ENCODE measurements around the gene ATF6B.
"Not testable (repeated sequence)": the region's sequence is repeated elsewhere in the genome, so short reads cannot be mapped to it uniquely, and the experiment has no call there.

ATF6B gene

DNA sequence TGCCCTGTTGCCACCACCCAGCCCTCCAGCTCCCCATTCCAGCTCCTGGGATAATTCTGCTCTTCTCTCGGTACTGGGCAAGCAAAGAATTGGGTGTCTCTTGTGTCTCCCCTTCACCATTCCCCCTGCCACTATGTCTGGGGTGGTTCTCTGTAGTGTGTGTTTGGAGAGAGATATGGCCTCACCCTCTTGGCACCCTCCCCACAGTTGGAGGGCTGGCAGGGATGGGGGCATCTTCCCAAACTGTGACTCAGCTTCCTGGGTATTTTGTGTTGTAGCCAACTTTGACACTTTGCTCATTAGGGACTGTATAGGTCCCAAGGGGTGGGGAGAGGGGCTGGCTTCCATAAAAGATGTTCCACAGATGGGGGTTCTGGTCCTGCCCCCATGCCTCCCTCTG is 20.6 kb downstream of the ATF6B start:
- no peak for DNase-seq (ENCODE audit: low read depth)

DNA sequence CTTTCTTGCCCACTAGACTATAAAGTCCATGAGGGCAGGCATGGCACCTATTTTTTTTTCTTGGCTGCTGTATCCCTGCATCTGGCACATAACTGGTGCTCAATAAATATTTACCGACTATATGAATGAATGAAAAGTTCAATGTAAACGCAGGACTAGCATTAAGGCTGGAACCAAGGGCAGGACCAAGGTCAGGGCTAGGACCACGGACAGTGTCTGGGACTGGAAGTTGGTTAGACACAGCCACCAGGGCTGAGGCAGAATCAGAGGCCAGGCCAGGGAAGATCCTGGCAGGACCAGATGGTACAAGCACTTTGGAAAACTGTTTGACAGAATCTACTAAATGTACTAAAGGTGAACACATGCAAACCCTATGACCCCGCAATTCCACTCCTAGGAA is 22.6 kb downstream of the ATF6B start:
- DNase-seq (ENCODE audit: low read depth): no peak

DNA sequence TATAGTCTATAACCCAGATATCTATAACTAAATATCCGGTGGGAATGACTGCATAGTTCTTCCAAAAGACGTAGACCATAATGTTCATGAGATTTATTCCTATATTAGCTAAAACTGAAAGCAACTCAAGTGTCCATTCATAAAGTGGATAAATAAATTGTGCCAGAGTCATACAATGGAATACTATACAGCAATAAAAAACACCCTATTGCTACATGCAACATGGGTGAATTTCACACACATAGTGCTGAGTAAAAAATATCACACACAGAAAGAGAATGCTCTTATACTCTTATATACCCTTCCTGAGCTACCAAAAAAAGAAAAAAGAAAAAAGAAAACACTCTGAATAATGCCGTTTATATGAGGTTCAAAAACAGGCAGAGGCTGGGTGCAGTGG is 25.8 kb downstream of the ATF6B start:
- no peak for DNase-seq (ENCODE audit: low read depth)

DNA sequence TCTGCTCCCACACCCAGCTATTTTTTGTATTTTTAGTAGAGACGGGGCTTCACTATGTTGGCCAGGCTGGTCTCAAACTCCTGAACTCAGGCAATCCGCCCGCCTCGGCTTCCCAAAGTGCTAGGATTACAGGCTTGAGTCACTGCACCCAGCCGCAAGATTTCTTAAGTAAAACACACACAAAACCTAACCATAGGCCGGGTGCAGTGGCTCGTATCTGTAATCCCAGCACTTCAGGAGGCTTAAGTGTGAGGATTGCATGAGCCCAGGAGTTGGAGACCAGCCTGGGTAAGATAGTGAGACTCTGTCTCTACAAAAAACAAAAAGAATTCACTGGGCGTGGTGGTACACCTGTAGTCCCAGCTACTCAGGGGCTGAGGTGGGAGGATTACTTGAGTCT is 27.8 kb downstream of the ATF6B start:
- DNase-seq (ENCODE audit: low read depth): not testable (repeated sequence)

DNA sequence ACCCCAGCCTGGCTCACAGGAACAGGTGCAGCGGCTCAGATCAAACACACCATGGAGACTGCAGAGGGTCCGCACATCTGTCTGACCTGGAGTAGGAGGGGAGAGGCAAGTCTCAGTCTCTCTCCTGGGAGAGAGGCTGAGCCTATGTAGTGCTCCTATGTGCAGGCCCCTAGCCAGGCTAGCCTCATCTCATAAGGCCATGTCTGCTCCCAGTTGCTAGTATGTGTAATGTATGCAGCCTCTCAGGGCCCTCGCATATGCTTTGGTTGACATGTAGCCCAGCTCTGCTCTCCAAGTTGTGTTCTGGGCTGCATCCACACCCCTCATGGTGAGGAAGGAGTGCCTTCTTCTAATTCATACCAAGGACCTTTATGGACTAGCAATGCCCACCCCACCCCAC is 30.7 kb downstream of the ATF6B start:
- no peak for DNase-seq (ENCODE audit: low read depth)

DNA sequence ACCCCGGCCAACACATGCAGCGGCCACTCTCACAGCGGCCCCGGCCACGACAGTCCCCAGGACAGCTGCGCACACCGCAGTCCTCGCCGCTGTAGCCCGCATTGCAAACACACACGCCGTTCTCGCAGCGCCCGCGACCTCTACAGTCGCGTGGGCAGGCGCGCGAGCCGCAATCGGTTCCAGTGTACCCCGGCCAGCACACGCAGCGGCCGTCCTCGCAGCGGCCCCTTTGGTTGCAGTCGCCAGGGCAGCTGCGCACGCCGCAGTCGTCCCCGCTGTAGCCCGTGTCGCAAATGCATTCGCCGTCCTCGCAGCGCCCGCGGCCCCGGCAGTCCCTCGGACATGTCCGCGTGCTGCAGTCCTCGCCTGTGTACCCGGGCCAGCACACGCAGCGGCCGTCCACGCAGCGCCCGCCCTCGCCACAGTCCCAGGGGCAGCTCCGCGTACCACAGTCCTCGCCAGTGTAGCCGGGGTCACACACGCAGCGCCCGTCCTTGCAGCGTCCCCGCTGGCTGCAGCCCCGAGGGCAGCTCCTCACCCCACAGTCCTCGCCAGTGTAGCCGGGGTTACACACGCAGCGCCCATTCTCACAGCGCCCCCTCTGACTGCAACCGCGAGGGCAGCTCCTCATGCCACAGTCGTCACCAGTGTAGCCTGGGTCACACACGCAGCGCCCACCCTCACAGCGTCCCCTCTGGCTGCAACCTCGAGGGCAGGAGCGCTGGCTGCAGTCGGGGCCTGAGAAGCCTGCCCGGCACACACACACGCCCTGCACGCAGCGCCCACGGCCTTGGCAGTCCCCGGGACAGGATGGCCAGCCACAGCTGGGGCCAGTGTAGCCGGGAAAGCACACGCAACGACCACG is 31.4 kb downstream of the ATF6B start:
- DNase-seq (ENCODE audit: low read depth): no peak

DNA sequence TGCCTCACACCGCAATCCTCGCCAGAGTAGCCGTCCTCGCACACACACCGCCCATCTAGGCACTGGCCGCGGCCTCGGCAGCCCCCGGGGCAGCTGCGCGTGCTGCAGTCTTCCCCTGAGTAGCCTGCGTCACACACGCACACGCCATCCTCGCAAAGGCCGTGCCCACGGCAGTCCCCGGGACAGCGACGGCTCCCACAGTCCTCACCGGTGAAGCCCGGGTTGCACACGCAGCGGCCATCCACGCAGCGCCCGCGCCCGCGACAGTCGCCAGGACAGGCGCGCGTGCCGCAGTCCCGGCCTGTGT is 32.0 kb downstream of the ATF6B start:
- no peak for DNase-seq (ENCODE audit: low read depth)

DNA sequence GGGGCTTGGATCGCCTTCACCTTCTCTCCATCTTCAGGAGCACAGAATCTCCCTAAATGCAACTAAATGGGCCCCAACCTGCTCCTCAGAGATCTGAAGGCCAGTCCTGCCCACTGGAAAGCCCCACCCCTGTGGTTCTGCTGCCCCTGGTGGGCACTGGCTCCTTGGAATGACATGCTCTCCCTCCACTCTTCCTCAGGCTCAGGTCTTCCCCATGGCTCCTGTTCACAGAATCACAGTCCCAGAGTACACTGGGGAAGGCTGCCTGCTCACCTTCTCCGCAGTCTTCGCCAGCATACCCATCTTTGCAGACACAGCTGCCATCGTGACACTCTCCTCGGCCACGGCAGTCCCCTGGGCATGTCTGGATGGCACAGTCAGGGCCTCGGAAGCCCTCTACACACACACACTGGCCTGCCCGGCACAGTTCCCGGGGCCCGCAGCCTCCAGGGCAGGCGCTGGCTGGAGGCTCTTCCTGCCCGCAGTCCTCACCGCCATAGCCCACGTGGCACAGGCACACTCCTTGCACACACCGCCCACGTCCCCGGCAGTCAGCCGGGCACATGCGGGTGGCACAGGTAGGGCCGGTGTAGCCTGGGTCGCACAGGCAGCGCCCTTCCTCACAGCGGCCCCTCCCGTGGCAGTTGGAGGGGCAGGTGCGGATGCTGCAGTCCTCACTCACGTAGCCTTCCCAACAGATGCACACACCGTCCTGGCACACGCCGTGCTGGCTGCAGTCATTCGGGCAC is 32.5 kb downstream of the ATF6B start:
- no peak for DNase-seq (ENCODE audit: low read depth)

DNA sequence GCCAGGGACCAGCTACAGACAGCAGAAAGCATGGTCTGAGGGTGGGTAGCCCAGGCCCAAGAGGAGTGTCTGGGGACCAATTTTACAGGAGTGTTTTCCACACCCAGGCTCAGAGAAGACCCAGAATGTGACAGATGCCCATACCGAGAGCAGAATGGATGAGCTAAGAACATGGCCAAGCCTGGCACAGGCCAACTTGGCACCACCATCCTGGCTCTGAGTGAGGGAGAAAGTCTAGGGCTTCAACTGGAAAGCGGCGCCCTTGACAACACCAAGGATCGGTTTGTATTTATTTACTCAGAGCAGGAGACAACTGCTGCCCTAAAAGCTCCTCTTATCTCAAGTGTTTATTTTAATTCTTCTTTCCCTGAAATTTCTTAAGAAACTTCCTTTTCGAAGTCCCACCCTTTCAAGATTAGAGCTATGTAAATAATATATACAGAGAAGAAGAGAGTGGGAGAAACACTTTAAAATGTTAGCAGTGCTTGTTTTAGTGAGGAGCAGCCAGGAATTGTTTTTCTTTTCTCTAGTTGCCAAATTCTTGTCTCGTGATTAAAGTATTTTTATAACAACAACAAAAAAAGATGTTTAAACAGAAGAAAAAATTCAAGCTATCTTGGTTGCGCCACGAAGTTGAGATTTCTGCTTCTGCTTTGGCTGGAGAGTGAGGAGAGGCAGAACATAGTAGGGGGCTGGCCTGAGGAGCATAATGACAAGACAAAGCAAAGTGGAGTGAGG is 35.1 kb downstream of the ATF6B start:
- no peak for DNase-seq (ENCODE audit: low read depth)

DNA sequence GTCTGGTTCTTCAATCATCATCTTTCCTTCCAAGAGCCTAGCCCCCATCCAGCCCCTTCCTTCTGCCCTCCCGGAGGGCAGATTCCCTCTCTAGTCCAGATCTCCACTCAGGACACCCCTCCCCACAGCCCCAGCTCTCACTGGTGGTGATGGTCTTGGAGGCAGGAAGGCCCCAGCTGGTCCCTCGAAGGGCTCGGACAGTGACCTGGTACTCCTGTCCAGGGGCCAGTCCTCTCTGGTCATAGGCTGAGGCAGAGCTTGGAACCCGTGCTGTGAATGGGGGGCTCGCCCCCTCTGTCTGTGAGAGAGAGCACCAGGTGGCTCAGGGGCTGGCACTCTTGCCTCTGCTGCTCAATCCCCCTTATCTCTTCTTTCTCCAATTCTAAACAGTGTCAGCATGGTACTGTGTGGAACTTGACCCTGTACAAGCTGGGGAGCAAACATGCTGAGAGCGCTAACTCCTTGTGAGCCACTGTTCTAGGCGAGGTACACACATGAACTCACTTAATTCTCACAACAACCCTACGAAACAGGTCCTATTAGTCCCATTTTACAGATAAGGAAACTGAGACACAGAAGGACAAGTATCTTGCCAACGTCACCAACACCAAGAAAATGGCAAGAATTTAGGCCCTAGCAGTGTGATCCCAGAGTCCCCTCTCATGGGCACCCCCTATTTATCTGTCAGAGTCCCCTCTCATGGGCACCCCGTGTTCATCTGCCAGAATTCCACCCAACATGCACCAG is 38.8 kb downstream of the ATF6B start:
- DNase-seq (ENCODE audit: low read depth): no peak

DNA sequence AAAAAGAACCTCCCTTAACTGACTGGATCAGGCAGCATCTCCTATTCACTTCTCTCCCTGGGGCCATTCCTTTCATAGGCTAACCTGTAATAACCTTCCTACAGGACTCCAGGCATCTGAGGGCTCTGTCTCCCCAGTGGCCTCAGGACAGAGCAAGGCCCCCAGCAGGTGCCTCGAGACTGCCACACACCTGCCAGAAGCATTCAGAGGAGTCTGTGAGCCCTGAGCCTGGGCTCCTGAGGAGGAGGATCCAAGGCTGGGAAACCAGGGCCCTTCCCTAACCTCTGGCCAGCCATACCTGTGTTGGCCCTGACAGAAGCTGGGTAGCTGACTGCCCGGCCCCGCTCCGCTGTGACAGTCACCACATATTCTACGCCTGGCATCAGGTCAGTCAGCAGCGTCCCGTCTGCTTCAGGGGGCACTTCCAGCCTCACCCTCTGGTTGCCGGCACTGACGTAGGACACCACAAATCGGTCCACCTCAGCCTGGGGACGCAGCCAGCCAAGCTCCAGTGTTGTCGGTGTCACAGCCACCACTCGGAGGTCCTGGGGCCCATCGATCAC is 39.5 kb downstream of the ATF6B start:
- no peak for DNase-seq (ENCODE audit: low read depth)

DNA sequence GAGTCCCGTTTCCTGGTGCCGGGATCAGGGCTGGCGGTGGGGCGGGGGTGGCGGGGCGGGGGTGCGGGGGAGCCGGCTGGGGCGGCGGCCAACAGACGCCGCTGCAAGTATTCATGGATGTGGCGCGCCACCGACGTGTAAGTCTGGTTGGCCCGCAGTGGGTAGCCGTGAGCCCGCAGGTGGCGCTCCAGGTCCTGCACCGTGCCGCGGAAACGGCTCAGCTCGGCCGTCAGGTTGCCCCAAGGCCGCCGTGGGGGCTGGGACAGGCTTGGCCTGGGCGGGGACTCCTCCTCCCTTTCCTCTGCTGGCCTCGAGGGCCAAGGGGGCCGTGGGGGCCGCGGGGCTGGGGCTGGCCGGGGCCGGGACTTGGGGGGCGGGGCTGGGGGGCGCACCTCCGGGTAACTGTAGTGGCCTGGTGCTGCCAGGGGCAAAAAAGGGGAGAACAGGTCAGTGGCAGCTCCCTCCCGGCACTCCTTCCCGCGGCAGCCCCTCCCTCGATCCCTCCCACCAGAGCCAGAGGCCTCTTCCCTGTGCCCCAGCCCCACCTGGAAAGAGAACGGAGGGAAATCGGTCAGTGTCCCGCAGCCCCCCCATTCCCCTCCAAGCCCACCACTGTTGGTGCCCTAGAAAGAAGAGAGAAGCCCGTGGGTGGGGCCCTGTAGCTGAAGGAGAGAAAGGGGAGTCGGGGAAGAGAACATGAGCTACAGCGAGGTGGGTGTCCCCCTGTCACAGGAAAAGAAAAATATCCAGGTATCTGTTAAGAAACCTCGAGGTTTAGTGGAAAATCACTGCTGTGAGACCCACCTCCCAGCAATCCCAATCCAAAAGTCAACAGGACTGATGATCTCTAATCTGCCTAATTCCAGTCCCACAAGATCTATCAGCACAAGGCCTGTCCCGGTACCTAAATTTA is 40.2 kb downstream of the ATF6B start:
- DNase-seq (ENCODE audit: low read depth): peak; percentile 23

DNA sequence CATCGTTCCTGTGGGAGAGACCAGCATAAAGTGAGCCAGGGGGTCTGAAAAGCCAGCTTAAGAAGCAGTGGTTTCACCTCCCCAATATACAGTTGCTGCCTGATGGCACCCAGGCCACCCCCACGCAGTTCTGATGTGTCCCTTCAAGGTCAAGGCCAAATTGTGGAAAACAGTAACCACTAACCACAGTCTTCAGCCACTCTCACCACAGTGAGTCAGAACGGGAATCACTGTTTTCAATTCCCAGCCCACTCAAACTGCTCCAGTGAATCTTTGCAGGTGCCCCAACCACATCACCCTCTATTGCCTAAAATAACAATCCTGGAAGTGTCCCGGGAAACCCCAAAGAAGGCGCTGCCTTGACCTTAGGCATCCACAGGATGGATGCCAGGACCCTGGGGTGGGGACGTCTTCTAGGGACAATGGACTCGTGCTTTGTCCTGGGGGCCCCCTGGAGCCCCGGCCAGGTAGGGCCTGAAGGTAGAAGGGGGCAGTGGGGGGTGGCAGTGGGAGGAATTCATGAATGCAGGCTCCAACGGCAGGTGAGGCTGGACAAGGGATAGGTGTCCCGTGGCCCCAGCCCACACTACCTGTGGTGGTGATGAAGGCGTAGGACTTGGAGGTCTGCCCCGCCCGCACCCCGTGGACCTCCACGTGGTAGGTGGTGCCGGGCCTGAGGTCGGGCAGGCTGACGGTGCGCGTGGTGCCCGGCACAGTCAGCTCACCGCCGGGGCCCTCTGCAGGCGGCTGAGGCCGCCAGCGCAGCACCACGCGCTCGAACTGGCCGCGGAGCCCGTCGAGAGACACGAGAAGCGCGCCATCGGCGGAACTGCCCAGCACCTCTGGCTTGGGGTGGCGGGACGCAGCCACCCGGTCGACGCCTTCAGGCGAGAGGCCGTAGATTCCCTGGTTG is 41.1 kb downstream of the ATF6B start:
- no peak for DNase-seq (ENCODE audit: low read depth)

DNA sequence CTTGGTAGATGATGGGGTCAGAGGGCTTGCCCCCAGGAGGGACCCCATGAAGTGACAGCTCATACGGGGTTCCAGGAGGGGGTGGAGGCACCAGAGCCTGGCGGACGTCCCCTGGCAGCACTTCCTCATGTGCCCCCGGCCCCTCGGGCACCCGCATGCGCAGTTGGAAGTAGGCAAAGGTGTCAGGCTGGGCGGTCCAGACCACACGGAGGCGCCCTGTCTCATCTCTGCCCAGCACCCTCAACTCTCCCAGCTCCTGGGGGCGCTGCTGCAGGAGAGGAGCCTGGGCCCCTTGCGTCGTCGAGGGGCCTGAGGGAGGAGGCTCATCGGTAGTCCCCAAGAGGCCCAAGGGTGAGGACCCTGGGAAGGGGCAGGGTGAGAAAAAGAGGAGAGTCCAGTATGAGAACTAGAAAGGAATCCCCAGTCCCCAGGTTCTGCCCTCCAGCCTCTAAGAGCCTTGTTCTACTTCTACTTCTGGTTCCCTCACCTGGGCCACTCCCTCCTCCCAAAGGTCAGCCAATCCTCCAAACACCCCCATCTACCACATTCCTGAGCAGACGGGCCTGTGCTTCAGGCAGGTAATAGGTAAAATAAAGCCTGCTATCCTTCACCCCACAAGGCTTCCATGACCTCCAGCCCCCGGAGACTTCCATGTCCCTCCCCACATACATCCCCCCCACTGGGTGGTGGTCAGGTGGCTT is 42.1 kb downstream of the ATF6B start:
- DNase-seq (ENCODE audit: low read depth): no peak

DNA sequence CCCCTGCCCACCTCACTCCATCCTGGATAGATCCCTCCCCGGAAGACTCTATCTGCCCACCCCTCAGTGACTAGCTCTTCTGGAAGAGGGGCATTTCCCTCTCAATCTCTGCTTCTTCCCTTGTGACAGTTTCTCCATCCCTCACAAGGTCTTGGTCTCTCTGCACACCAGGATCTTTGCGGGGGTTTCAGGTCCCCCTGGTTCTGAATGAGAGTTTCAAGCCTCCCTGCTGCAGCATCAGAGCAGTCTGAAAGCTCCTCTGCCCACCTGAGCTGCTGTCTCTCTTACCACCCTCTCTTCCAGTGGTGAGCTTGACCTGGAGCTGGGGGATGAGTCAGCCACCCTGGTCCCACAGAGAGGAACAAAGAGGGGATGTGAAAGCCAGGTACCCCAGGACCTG is 43.3 kb downstream of the ATF6B start:
- DNase-seq (ENCODE audit: low read depth): no peak

DNA sequence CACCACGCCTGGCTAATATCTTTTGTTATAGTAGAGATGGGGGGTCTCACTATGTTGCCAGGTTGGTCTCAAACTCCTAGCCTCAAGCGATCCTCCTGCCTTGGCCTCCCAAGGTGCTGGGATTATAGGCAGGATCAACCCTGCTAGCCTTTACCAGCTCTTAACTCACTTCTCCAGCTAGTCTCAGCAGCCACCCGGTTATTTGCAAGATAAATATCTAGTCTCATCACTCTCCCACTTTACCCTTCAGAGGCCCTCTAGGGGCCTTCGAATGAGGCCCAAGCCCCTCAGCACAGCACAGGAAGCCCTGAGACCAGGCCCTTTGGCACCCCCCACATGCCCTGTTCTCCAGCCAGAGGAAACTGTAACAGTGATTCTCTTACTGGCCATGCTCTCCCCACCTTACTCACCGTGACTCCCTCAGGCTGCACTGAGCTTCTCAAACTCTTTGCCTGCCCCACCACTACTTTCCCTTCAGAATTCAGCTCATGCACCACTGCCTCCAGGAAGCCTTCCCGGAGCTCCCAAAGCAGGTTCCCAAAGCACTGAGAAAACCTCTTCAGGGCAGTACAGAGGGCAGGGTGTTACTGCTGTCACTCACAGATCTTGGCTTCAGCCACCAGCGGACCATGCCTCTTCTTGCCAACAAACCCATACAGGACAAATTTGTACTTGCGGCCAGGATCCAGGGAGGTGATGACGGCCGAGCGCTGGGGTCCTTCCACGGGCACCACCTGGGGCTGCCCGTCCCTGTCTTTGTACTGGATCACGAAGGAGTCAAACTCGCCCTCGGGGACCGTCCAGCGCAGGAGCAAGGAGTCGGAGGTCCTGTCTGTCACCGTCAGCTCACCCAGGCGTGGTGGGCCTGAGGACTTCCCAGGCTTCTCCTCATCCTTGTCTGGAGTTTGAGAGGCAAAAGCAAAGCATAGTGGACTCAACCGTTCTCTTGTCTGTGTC is 44.0 kb downstream of the ATF6B start:
- no peak for DNase-seq (ENCODE audit: low read depth)

DNA sequence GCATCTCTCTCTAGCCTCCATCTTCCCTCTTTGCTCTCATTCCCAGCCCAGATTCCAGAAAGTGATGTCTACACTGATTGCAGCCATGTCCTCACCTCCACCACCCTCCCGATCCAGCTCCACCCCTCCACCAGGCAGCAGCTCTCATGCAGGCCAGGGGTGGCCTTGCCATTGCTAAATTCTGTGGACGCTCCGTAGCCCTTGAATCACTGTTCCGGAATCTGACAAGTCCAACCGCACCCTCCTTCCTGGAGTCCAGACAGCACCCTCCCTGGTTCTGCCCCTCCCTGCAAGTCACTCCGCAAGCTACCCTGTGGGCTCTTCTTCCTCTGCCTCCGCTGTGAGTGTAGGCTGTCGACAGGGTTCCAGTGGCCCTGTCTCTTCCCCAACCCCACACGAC is 45.1 kb downstream of the ATF6B start:
- no peak for DNase-seq (ENCODE audit: low read depth)

DNA sequence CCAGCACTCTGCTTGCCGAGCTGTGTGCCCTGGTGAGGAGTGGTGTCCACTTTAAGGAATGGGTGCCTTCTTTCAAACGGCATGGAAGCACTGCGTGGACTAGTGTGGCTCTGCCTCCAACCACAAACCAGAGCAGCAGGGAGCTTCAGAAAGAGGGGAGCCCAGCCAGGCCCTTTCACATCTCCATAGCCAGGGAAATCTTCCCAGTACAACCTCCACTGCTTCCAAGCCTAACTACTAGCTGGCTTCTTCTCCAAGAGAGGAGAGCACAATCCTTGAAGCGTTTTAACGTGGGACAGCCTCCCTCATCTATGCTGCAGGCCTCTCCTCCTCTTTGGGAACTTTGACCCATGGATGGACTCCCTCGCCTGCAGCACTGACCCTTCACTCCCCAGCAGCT is 45.6 kb downstream of the ATF6B start:
- no peak for DNase-seq (ENCODE audit: low read depth)

All from T-helper 22 cell (primary cell).